Uterus (tissue), 2 donors: Measurements from ENCODE around the gene PHYKPL.

Experiments used
- POLR2A ChIP-seq, 2 donors: fragments of 450-650 bp; IDR thresholded peaks; one replicate each; pipeline ENCODE4 v1.6.1; 2016; ENCODE audit warnings: antibody characterized with exemption in 2 of 2, mild to moderate bottlenecking in 1 of 2, moderate library complexity in 1 of 2
- TF ChIP-seq, protein P1 (sequence below), 4 experiments: fragments of 200-600 bp in 2 of 4; fragments of 450-650 bp in 2 of 4; sonication (generic) in 2 of 4; IDR thresholded peaks; one replicate each; pipeline ENCODE4 v1.5.1; 2016 to 2019; ENCODE audit warnings: antibody characterized with exemption in 4 of 4, mild to moderate bottlenecking in 2 of 4, moderate library complexity in 1 of 4

DNA sequence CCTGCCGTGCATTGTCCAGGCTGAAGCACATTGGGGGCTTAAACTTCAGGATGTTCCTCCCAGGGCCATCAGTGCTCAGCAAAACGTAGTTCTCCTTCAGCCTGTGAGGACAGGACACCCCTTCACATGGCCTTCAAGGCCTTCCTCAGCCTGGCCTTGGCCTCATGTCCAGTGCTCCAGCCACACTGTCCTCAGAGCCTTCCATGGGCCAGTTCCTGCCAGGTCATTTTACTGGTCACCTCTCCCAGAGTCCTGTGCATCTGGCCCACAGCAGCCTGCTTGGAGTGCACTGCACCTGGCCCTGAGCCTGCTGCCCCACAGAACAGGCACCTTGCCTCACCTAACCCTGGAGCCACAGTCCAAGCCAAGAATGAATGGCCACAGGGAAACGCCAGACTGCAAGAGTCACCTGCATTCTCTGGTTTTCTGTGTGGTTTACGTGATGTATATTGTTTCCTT lies 19.6 kb downstream of the PHYKPL start:
- TF ChIP-seq POLR2A (IDR thresholded peaks at IDR 0.05) = no peak
- TF ChIP-seq, protein P1, sequence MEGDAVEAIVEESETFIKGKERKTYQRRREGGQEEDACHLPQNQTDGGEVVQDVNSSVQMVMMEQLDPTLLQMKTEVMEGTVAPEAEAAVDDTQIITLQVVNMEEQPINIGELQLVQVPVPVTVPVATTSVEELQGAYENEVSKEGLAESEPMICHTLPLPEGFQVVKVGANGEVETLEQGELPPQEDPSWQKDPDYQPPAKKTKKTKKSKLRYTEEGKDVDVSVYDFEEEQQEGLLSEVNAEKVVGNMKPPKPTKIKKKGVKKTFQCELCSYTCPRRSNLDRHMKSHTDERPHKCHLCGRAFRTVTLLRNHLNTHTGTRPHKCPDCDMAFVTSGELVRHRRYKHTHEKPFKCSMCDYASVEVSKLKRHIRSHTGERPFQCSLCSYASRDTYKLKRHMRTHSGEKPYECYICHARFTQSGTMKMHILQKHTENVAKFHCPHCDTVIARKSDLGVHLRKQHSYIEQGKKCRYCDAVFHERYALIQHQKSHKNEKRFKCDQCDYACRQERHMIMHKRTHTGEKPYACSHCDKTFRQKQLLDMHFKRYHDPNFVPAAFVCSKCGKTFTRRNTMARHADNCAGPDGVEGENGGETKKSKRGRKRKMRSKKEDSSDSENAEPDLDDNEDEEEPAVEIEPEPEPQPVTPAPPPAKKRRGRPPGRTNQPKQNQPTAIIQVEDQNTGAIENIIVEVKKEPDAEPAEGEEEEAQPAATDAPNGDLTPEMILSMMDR (IDR thresholded peaks at IDR 0.05) = no peak
